SK-N-SH treated with all-trans-retinoic acid at 6 μM for 48 hours (cell line): Measurements from ENCODE around the gene POLR1B.

Experiments
- ATAC-seq: fragments of 200-7000 bp; cut with Tn5 transposase; 3 replicates; pipeline ENCODE4 v1.9.1; 2020; ENCODE audit warnings: mild to moderate bottlenecking, moderate library complexity
- ARNTL ChIP-seq: fragments of 450-650 bp; formaldehyde crosslinking; IDR thresholded peaks from 2 replicates; pipeline ENCODE4 v1.5.0; 2020; ENCODE audit warnings: low read depth, mild to moderate bottlenecking, moderate library complexity, borderline replicate concordance
- BACH2 ChIP-seq: fragments of 250-450 bp; sonication (Bioruptor Pico); IDR thresholded peaks from 2 replicates; pipeline ENCODE4 v1.9.0; 2021; ENCODE audit warnings: mild to moderate bottlenecking, borderline replicate concordance
- CREB5 ChIP-seq: fragments of 250-450 bp; sonication (Bioruptor Pico); IDR thresholded peaks from 2 replicates; pipeline ENCODE4 v1.5.1; 2020; ENCODE audit warnings: low read depth, mild to moderate bottlenecking, moderate library complexity
- CSDC2 ChIP-seq: fragments of 250-450 bp; sonication (Bioruptor Pico); IDR thresholded peaks from 2 replicates; pipeline ENCODE4 v1.5.0; 2020; ENCODE audit warnings: mild to moderate bottlenecking, moderate library complexity
- CSRNP3 ChIP-seq: fragments of 250-450 bp; sonication (Bioruptor Pico); IDR thresholded peaks from 2 replicates; pipeline ENCODE4 v1.5.1; 2021; ENCODE audit warnings: mild to moderate bottlenecking, moderate library complexity
- ESRRG ChIP-seq: fragments of 250-450 bp; sonication (Bioruptor Pico); IDR thresholded peaks from 2 replicates; pipeline ENCODE4 v1.6.1; 2021; ENCODE audit warnings: mild to moderate bottlenecking
- ISL1 ChIP-seq: fragments of 250-450 bp; sonication (Bioruptor Pico); IDR thresholded peaks from 2 replicates; pipeline ENCODE4 v2.1.2; 2022; ENCODE audit warnings: mild to moderate bottlenecking, moderate library complexity
- OSR1 ChIP-seq: fragments of 250-450 bp; sonication (Bioruptor Pico); IDR thresholded peaks from 2 replicates; pipeline ENCODE4 v1.8.0; 2022; ENCODE audit warnings: moderate library complexity, mild to moderate bottlenecking, inconsistent platforms
- PATZ1 ChIP-seq: fragments of 250-450 bp; sonication (Bioruptor Pico); IDR thresholded peaks from 2 replicates; pipeline ENCODE4 v1.8.0; 2020; ENCODE audit warnings: mild to moderate bottlenecking, moderate library complexity, borderline replicate concordance
- POU6F1 ChIP-seq: fragments of 250-450 bp; sonication (Bioruptor Pico); IDR thresholded peaks from 2 replicates; pipeline ENCODE4 v1.8.0; 2021; ENCODE audit warnings: low read depth, mild to moderate bottlenecking, moderate library complexity, borderline replicate concordance
- PPARA ChIP-seq: fragments of 250-450 bp; sonication (Bioruptor Pico); IDR thresholded peaks from 2 replicates; pipeline ENCODE4 v1.5.0; 2020; ENCODE audit warnings: mild to moderate bottlenecking, borderline replicate concordance
- RARB ChIP-seq: fragments of 250-450 bp; sonication (Bioruptor Pico); IDR thresholded peaks from 2 replicates; pipeline ENCODE4 v1.8.0; 2021; ENCODE audit warnings: mild to moderate bottlenecking, moderate library complexity
- SNAI2 ChIP-seq: fragments of 250-450 bp; sonication (Bioruptor Pico); IDR thresholded peaks from 2 replicates; pipeline ENCODE4 v1.5.0; 2020; ENCODE audit warnings: mild to moderate bottlenecking, moderate library complexity
- TOX ChIP-seq: fragments of 250-450 bp; sonication (Bioruptor Pico); IDR thresholded peaks from 2 replicates; pipeline ENCODE4 v1.8.0; 2021; ENCODE audit warnings: mild to moderate bottlenecking, moderate library complexity, borderline replicate concordance
- TSHZ2 ChIP-seq: fragments of 250-450 bp; sonication (Bioruptor Pico); IDR thresholded peaks from 2 replicates; pipeline ENCODE4 v1.5.0; 2020; ENCODE audit warnings: mild to moderate bottlenecking, moderate library complexity
- ZC3H10 ChIP-seq: fragments of 250-450 bp; sonication (Bioruptor Pico); IDR thresholded peaks from 2 replicates; pipeline ENCODE4 v1.5.1; 2021; ENCODE audit warnings: mild to moderate bottlenecking, moderate library complexity
- ZFP3 ChIP-seq: fragments of 250-450 bp; sonication (Bioruptor Pico); IDR thresholded peaks from 2 replicates; pipeline ENCODE4 v1.5.0; 2020; ENCODE audit warnings: mild to moderate bottlenecking, moderate library complexity
- ZFP30 ChIP-seq: fragments of 450-650 bp; formaldehyde crosslinking; IDR thresholded peaks from 2 replicates; pipeline ENCODE4 v1.5.0; 2022; ENCODE audit warnings: mild to moderate bottlenecking, moderate library complexity
- ZNF565 ChIP-seq: fragments of 450-650 bp; formaldehyde crosslinking; conservative IDR thresholded peaks from 2 replicates; pipeline ENCODE4 v1.5.0; 2020; ENCODE audit warnings: low read depth, mild to moderate bottlenecking, moderate library complexity
- ZNF70 ChIP-seq: fragments of 450-650 bp; formaldehyde crosslinking; IDR thresholded peaks from 2 replicates; pipeline ENCODE4 v1.5.0; 2020; ENCODE audit warnings: mild to moderate bottlenecking, moderate library complexity
- ZNF8 ChIP-seq: fragments of 450-650 bp; formaldehyde crosslinking; IDR thresholded peaks from 2 replicates; pipeline ENCODE4 v1.5.0; 2020; ENCODE audit warnings: mild to moderate bottlenecking, moderate library complexity

The POLR1B gene

GRCh38 chr2:112542123-112542983 is at the start of gene POLR1B:
Gene POLR1B, plus strand, starts transcription at chr2:112542465. Its CDS starts 30 bp downstream, at chr2:112542495.
- ATAC-seq: peak; percentile 90

GRCh38 chr2:112493048-112493447 is 49.2 kb upstream of the POLR1B start:
- TF ChIP-seq ESRRG (no peak), CREB5 (CRISPR knock-in tag) (no peak)
- ATAC-seq: peak; percentile 60

More at GRCh38 chr2:112542123-112542983, at the start of gene POLR1B:
- TF ChIP-seq SNAI2 (CRISPR knock-in tag) (peak; percentile 80; the same call in 1 of the 2 replicates), ISL1 (CRISPR knock-in tag) (no peak), OSR1 (CRISPR knock-in tag) (no peak), PATZ1 (CRISPR knock-in tag) (no peak), ZFP3 (CRISPR knock-in tag) (0 out of 2 replicates have a peak, but pooled peaks have one; percentile 6), ZNF565 (CRISPR knock-in tag) (no peak), PPARA (CRISPR knock-in tag) (no peak), CSRNP3 (CRISPR knock-in tag) (no peak; the same call in 1 of the 2 replicates)

GRCh38 chr2:112493858-112494648 is 48.2 kb upstream of the POLR1B start:
- TF ChIP-seq ARNTL: no peak
- no peak for TF ChIP-seq ZFP30 (CRISPR knock-in tag)
- no peak for TF ChIP-seq ZNF8 (CRISPR knock-in tag)
- peak; percentile 67 for TF ChIP-seq ISL1 (CRISPR knock-in tag)
- TF ChIP-seq CREB5 (CRISPR knock-in tag): no peak
- TF ChIP-seq OSR1 (CRISPR knock-in tag): no peak
- no peak for TF ChIP-seq POU6F1 (CRISPR knock-in tag)
- TF ChIP-seq TOX (CRISPR knock-in tag): no peak
- peak; percentile 86 for ATAC-seq

- peak; percentile 82 for ATAC-seq
- TF ChIP-seq SNAI2 (CRISPR knock-in tag) (peak; percentile 89; the same call in 1 of the 2 replicates), TSHZ2 (CRISPR knock-in tag) (0 out of 2 replicates have a peak, but pooled peaks have one; percentile 54), PPARA (CRISPR knock-in tag) (no peak), ARNTL (no peak), ZC3H10 (peak; percentile 79; the same call in 1 of the 2 replicates), RARB (CRISPR knock-in tag) (no peak), ZNF565 (CRISPR knock-in tag) (no peak), ESRRG (peak; percentile 87), CSDC2 (CRISPR knock-in tag) (no peak), BACH2 (CRISPR knock-in tag) (no peak), CSRNP3 (CRISPR knock-in tag) (peak; percentile 87), ZFP3 (CRISPR knock-in tag) (no peak), ZNF70 (CRISPR knock-in tag) (no peak; the same call in 1 of the 2 replicates), ZNF8 (CRISPR knock-in tag) (no peak)
These were observed 47.4 kb upstream of the POLR1B start for GRCh38 chr2:112494828-112495227.
